ENCODE measurements around the gene FARP1.

The FARP1 gene

DNA sequence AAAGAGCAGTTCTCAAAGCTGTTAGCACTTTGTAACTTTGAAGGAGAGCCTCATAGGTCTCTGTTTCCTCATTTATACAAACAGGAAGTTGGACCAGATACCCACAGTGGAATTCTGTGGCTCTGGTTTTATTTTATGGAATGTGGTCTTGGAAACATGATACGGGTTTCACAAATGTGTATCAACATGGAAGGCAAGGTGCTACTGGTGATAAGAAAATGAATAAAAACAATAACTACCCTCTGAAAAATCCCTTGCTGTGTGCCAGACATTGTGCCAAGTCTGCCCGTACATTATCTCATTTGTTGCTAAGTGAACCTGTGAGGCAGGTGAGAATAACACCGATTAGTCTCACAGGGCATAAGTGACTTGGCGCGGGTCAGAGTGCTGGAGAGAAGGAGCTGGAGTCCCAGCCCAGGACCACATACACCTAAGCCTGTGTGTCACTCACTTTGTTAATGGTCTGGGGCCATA lies 79.2 kb downstream of the FARP1 start:
- DNase-seq (ENCODE audit: low spot score) (no peak), ATAC-seq (ENCODE audit: low read depth) (no peak)
- Histone ChIP-seq H3K4me1 (ENCODE audit: insufficient read depth, poor library complexity, severe bottlenecking) (peaks cover 5% of the 10 kb centered on the region), H3K36me3 (ENCODE audit: low read depth) (no peaks in the 10 kb centered on the region), H3K4me3 (ENCODE audit: severe bottlenecking) (no peak overlapping the region), H3K27ac (ENCODE audit: poor library complexity, severe bottlenecking) (no peak overlapping the region), H3K9me3 (ENCODE audit: severe bottlenecking) (no peaks in the 10 kb centered on the region), H3K27me3 (ENCODE audit: insufficient read depth, poor library complexity, severe bottlenecking) (no peaks in the 10 kb centered on the region)
- TF ChIP-seq, protein P1, sequence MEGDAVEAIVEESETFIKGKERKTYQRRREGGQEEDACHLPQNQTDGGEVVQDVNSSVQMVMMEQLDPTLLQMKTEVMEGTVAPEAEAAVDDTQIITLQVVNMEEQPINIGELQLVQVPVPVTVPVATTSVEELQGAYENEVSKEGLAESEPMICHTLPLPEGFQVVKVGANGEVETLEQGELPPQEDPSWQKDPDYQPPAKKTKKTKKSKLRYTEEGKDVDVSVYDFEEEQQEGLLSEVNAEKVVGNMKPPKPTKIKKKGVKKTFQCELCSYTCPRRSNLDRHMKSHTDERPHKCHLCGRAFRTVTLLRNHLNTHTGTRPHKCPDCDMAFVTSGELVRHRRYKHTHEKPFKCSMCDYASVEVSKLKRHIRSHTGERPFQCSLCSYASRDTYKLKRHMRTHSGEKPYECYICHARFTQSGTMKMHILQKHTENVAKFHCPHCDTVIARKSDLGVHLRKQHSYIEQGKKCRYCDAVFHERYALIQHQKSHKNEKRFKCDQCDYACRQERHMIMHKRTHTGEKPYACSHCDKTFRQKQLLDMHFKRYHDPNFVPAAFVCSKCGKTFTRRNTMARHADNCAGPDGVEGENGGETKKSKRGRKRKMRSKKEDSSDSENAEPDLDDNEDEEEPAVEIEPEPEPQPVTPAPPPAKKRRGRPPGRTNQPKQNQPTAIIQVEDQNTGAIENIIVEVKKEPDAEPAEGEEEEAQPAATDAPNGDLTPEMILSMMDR (IDR thresholded peaks at IDR 0.05; ENCODE audit: poor library complexity, severe bottlenecking) = no peak

DNA sequence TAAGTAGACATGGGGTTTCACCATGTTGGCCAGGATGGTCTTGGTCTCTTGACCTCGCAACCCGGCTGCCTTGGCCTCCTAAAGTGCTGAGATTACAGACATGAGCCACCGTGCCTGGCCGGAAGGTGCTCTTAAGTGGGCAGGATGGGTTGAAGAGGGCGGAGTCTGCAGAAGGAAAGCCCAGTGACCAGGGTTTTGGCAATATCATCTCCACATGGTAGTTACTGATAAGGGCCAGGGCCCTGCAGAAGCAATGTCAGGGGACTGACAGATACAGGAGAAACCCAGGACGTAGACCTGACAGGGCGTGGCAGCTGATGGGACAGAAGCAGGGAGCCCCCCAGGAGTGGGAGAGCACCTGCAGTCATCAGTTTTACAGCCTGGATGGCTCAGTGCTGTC lies 79.9 kb downstream of the FARP1 start:
- no peaks in the 10 kb centered on the region for H3K36me3 ChIP-seq (ENCODE audit: low read depth)
- TF ChIP-seq, protein P1 (IDR thresholded peaks at IDR 0.05; ENCODE audit: poor library complexity, severe bottlenecking) = no peak

GRCh38 chr13:98223741-98224140 lies 80.8 kb downstream of the FARP1 start:
- no peak for ATAC-seq (ENCODE audit: low read depth)
- no peaks in the 10 kb centered on the region for H3K36me3 ChIP-seq (ENCODE audit: low read depth)
- TF ChIP-seq, protein P1 (IDR thresholded peaks at IDR 0.05; ENCODE audit: poor library complexity, severe bottlenecking) = no peak
- no peaks in the 10 kb centered on the region for H3K9me3 ChIP-seq (ENCODE audit: severe bottlenecking)
- peaks cover 5% of the 10 kb centered on the region for H3K4me1 ChIP-seq (ENCODE audit: insufficient read depth, poor library complexity, severe bottlenecking)
- no peak overlapping the region for H3K4me3 ChIP-seq (ENCODE audit: severe bottlenecking)
- H3K27me3 ChIP-seq (ENCODE audit: insufficient read depth, poor library complexity, severe bottlenecking) = no peaks in the 10 kb centered on the region
- H3K27ac ChIP-seq (ENCODE audit: poor library complexity, severe bottlenecking) = no peak overlapping the region
- DNase-seq (ENCODE audit: low spot score) = no peak

More for the DNA sequence above, 79.9 kb downstream of the FARP1 start:
- H3K4me1 ChIP-seq (ENCODE audit: insufficient read depth, poor library complexity, severe bottlenecking) = peaks cover 5% of the 10 kb centered on the region
- H3K27me3 ChIP-seq (ENCODE audit: insufficient read depth, poor library complexity, severe bottlenecking) = no peaks in the 10 kb centered on the region
- H3K4me3 ChIP-seq (ENCODE audit: severe bottlenecking) = no peak overlapping the region
- DNase-seq (ENCODE audit: low spot score) (no peak), ATAC-seq (ENCODE audit: low read depth) (no peak)
- H3K9me3 ChIP-seq (ENCODE audit: severe bottlenecking) = no peaks in the 10 kb centered on the region
- H3K27ac ChIP-seq (ENCODE audit: poor library complexity, severe bottlenecking) = no peak overlapping the region

- Histone ChIP-seq H3K36me3 (ENCODE audit: low read depth) (no peaks in the 10 kb centered on the region), H3K4me1 (ENCODE audit: insufficient read depth, poor library complexity, severe bottlenecking) (peaks cover 5% of the 10 kb centered on the region), H3K4me3 (ENCODE audit: severe bottlenecking) (no peak overlapping the region), H3K9me3 (ENCODE audit: severe bottlenecking) (no peaks in the 10 kb centered on the region), H3K27me3 (ENCODE audit: insufficient read depth, poor library complexity, severe bottlenecking) (no peaks in the 10 kb centered on the region), H3K27ac (ENCODE audit: poor library complexity, severe bottlenecking) (no peak overlapping the region)
- TF ChIP-seq, protein P1 (IDR thresholded peaks at IDR 0.05; ENCODE audit: poor library complexity, severe bottlenecking) = no peak
- DNase-seq (ENCODE audit: low spot score) (no peak), ATAC-seq (ENCODE audit: low read depth) (no peak)
These were observed 81.7 kb downstream of the FARP1 start for GRCh38 chr13:98224557-98224956.

- Histone ChIP-seq H3K4me3 (ENCODE audit: severe bottlenecking) (no peak overlapping the region), H3K36me3 (ENCODE audit: low read depth) (no peaks in the 10 kb centered on the region), H3K4me1 (ENCODE audit: insufficient read depth, poor library complexity, severe bottlenecking) (peaks cover 5% of the 10 kb centered on the region), H3K9me3 (ENCODE audit: severe bottlenecking) (no peaks in the 10 kb centered on the region), H3K27ac (ENCODE audit: poor library complexity, severe bottlenecking) (no peak overlapping the region), H3K27me3 (ENCODE audit: insufficient read depth, poor library complexity, severe bottlenecking) (no peaks in the 10 kb centered on the region)
- ATAC-seq (ENCODE audit: low read depth) = no peak
- DNase-seq (ENCODE audit: low spot score) = no peak
- TF ChIP-seq, protein P1 (IDR thresholded peaks at IDR 0.05; ENCODE audit: poor library complexity, severe bottlenecking) = no peak
These were observed 82.4 kb downstream of the FARP1 start for GRCh38 chr13:98225036-98225940.

Data from RWPE2 (cell line).